Breast epithelium (tissue), 4 donors: ENCODE data around the gene CEP19. TPM values are rescaled to one million over a fixed set of nuclear protein-coding genes. Genes with fewer than 3 reads are reported as not detected.

Source experiments
- DNase-seq, 2 donors: peaks; one replicate each; pipeline ENCODE4 v3.0.0-alpha.2; 2019; ENCODE audit warnings: low spot score in 2 of 2
- H3K27ac ChIP-seq, 2 donors: fragments of 200-600 bp; sonication (generic) in 1 of 2; one replicate each; pipeline ENCODE4 v1.5.1; 2016 to 2019; ENCODE audit warnings: mild to moderate bottlenecking in 1 of 2
- H3K27me3 ChIP-seq, 2 donors: fragments of 200-600 bp; sonication (generic) in 1 of 2; one replicate each; pipeline versions ENCODE4 v1.5.1 to v1.6.0; 2017 to 2019; ENCODE audit warnings: control low read depth in 1 of 2, mild to moderate bottlenecking in 1 of 2
- H3K36me3 ChIP-seq: fragments of 200-600 bp; one replicate; pipeline ENCODE4 v1.5.1; 2019
- H3K4me1 ChIP-seq, 2 donors: fragments of 200-600 bp; sonication (generic); one replicate each; pipeline ENCODE4 v1.5.1; 2016 to 2019; ENCODE audit warnings: control low read depth in 1 of 2
- H3K4me3 ChIP-seq, 3 donors: fragments of 200-600 bp; sonication (generic); 1 replicate in 2 of 3; 2 replicates in 1 of 3; pipeline ENCODE4 v1.5.1; 2016 to 2019; ENCODE audit warnings: mild to moderate bottlenecking in 3 of 3, moderate library complexity in 2 of 3
- H3K9me3 ChIP-seq, 2 donors: fragments of 200-600 bp; sonication (generic) in 1 of 2; one replicate each; pipeline ENCODE4 v1.5.1; 2016 to 2019; ENCODE audit warnings: control low read depth in 1 of 2
- CTCF ChIP-seq, 3 donors: fragments of 450-650 bp; IDR thresholded peaks; one replicate each; pipeline ENCODE4 v1.5.1; 2016 to 2017; ENCODE audit warnings: antibody characterized with exemption in 3 of 3, mild to moderate bottlenecking in 3 of 3, moderate library complexity in 3 of 3
- POLR2A ChIP-seq: fragments of 450-650 bp; IDR thresholded peaks from one replicate; pipeline ENCODE4 v1.6.1; 2016; ENCODE audit warnings: antibody characterized with exemption, mild to moderate bottlenecking, moderate library complexity
- POLR2AphosphoS5 ChIP-seq, 3 donors: sonication (generic); formaldehyde crosslinking; IDR thresholded peaks; one replicate each; pipeline ENCODE4 v1.6.1; 2017; ENCODE audit warnings: antibody characterized with exemption in 3 of 3
- intact Hi-C: fragments of 100-400 bp; cut with DNase I; formaldehyde crosslinking; loops from one replicate; pipeline ENCODE4 v1.15.1; 2023; ENCODE audit warnings: low total_unique reads
- total RNA-seq, 3 donors: library from RNA; depleted of rRNA; stranded (reverse); fragments of >200 nt; gene quantifications; one replicate each; pipeline ENCODE4 v1.1.0, GENCODE V29; 2016

CEP19 gene
- total RNA-seq, 3 donors from 2014 or later: 2.1 to 2.6 (median 2.5) TPM

- intact Hi-C loops: no loop called here
- Histone ChIP-seq H3K9me3 (no peaks in the 10 kb centered on the region), H3K27me3 (no peaks in the 10 kb centered on the region), H3K27ac (peak within 1 kb of the TSS; percentile 91 to 99), H3K36me3 (no peaks in the 10 kb centered on the region), H3K4me3 (peak within 1 kb of the TSS; percentile 73 to 100 (median 76)), H3K4me1 (no peaks in the 10 kb centered on the region)
- TF ChIP-seq POLR2AphosphoS5 (IDR thresholded peaks at IDR 0.05): peak; percentile 51 to 67 (median 59)
- TF ChIP-seq CTCF (IDR thresholded peaks at IDR 0.05): no peak
- peak; percentile 78 to 79 for DNase-seq
These were observed 27.8 kb upstream of the CEP19 start, which contains the start of gene PAK2 for GRCh38 chr3:196739671-196740480. TSS of gene PAK2 (plus strand) at chr3:196739857. CDS start at chr3:196782647, 42,790 bp downstream.

GRCh38 chr3:196737655-196738054, 25.6 kb upstream of the CEP19 start:
- no peak overlapping the region for H3K4me3 ChIP-seq
- H3K4me1 ChIP-seq: no peaks in the 10 kb centered on the region
- no peak for DNase-seq
- intact Hi-C loops: no loop called here
- no peaks in the 10 kb centered on the region for H3K36me3 ChIP-seq
- no peaks in the 10 kb centered on the region for H3K27me3 ChIP-seq
- TF ChIP-seq POLR2A (no peak), POLR2AphosphoS5 (IDR thresholded peaks at IDR 0.05) (no peak), CTCF (IDR thresholded peaks at IDR 0.05) (no peak)
- no peak overlapping the region for H3K27ac ChIP-seq
- H3K9me3 ChIP-seq: no peaks in the 10 kb centered on the region

GRCh38 chr3:196736670-196737374, 24.8 kb upstream of the CEP19 start:
- H3K4me3 ChIP-seq: no peak overlapping the region
- TF ChIP-seq POLR2A (no peak), CTCF (IDR thresholded peaks at IDR 0.05) (no peak), POLR2AphosphoS5 (IDR thresholded peaks at IDR 0.05) (no peak)

GRCh38 chr3:196735751-196736150, 23.7 kb upstream of the CEP19 start:
- no peak for TF ChIP-seq POLR2AphosphoS5 (IDR thresholded peaks at IDR 0.05)
- TF ChIP-seq POLR2A: no peak
- TF ChIP-seq CTCF (IDR thresholded peaks at IDR 0.05): no peak
- Histone ChIP-seq H3K9me3 (no peaks in the 10 kb centered on the region), H3K27ac (no peak overlapping the region), H3K4me1 (no peaks in the 10 kb centered on the region), H3K27me3 (no peaks in the 10 kb centered on the region), H3K36me3 (no peaks in the 10 kb centered on the region), H3K4me3 (no peak overlapping the region)
- DNase-seq: no peak
- intact Hi-C loops: no loop called here

More at GRCh38 chr3:196736670-196737374, 24.8 kb upstream of the CEP19 start:
- no peak overlapping the region for H3K27ac ChIP-seq
- DNase-seq: no peak
- no peaks in the 10 kb centered on the region for H3K4me1 ChIP-seq
- intact Hi-C loops: no loop called here
- no peaks in the 10 kb centered on the region for H3K27me3 ChIP-seq
- H3K9me3 ChIP-seq: no peaks in the 10 kb centered on the region
- H3K36me3 ChIP-seq: no peaks in the 10 kb centered on the region
